Suprapubic skin (tissue), 4 donors: ENCODE measurements around the gene NDUFS7.

Experiments used
- CTCF ChIP-seq, 2 donors: fragments of 200-600 bp in 1 of 2; fragments of 450-650 bp in 1 of 2; sonication (generic) in 1 of 2; IDR thresholded peaks; one replicate each; pipeline ENCODE4 v1.5.1; 2016 to 2019; ENCODE audit warnings: antibody characterized with exemption in 2 of 2, mild to moderate bottlenecking in 1 of 2, moderate library complexity in 1 of 2
- EP300 ChIP-seq: sonication (generic); formaldehyde crosslinking; IDR thresholded peaks from one replicate; pipeline ENCODE4 v1.6.1; 2017; ENCODE audit warnings: antibody characterized with exemption
- POLR2A ChIP-seq, 2 donors: fragments of 450-650 bp; IDR thresholded peaks; one replicate each; pipeline ENCODE4 v1.6.1; 2017; ENCODE audit warnings: antibody characterized with exemption in 2 of 2, mild to moderate bottlenecking in 2 of 2, moderate library complexity in 2 of 2
- POLR2AphosphoS5 ChIP-seq, 3 donors: sonication (generic); formaldehyde crosslinking; IDR thresholded peaks; one replicate each; pipeline ENCODE4 v1.6.1; 2017; ENCODE audit warnings: antibody characterized with exemption in 3 of 3

DNA sequence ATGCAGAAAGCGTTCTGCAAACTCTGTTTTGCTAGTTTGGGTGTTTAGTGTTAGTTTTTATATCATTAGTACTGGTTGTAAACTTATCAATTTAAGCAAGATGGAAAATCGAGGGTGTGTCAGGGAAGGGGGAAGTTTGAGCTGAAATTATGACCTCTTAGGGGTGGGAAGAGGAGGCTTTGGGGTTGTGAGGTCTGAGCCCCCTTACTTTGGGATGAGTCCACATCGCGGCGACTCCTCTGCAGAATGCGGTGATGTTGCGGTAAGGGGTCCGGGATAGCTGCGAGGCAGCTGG is 743 bp upstream of the NDUFS7 start:
- no peak for TF ChIP-seq POLR2A (IDR thresholded peaks at IDR 0.05)
- TF ChIP-seq CTCF (IDR thresholded peaks at IDR 0.05): no peak
- no peak for TF ChIP-seq POLR2AphosphoS5 (IDR thresholded peaks at IDR 0.05)
- no peak for TF ChIP-seq EP300
